BJ (cell line): ENCODE measurements around the gene TMEM154. TPM values are rescaled to one million over a fixed set of nuclear protein-coding genes. Genes with fewer than 3 reads are reported as not detected.

Experiments
- CTCF ChIA-PET: fragments of 350-600 bp; formaldehyde crosslinking; extraction: SDS; loops from one replicate; lab custom pipeline; 2021; ENCODE audit warnings: antibody characterized with exemption, inconsistent platforms; lab: Yijun Ruan, JAX
- POLR2A ChIA-PET: fragments of 300-600 bp; sonication (Branson Sonifier 250); formaldehyde crosslinking; extraction: SDS; loops from one replicate; lab custom pipeline; 2021; ENCODE audit warnings: antibody characterized with exemption; lab: Charles Lee
- DNase-seq: peaks from one replicate; pipeline ENCODE4 v3.0.0-alpha.2; 2011; ENCODE audit warnings: low read depth
- H3K27me3 ChIP-seq: 2 replicates; pipeline ENCODE4 v1.6.0; 2011; ENCODE audit warnings: low read length; ENCODE audit not compliant: control insufficient read depth, insufficient read depth
- H3K36me3 ChIP-seq: 2 replicates; pipeline ENCODE4 v1.5.1; 2011; ENCODE audit warnings: low read length; ENCODE audit not compliant: control insufficient read depth, insufficient read depth
- H3K4me3 ChIP-seq: 2 replicates; pipeline ENCODE4 v1.5.1; 2011; ENCODE audit warnings: low read depth, mild to moderate bottlenecking, control low read depth, low read length
- polyA plus RNA-seq: library from polyadenylated mRNA; depleted of rRNA; stranded (reverse); fragments of >200 nt; gene quantifications from 2 replicates; pipeline ENCODE4 v1.2.3, GENCODE V29; 2011; rRNA removed
- TF ChIP-seq, protein P1 (sequence below): IDR thresholded peaks from 2 replicates; pipeline ENCODE4 v1.5.1; 2011; ENCODE audit warnings: low read depth, mild to moderate bottlenecking, control low read depth, inconsistent platforms, low read length, moderate library complexity; ENCODE audit not compliant: insufficient read depth

Gene TMEM154
- polyA plus RNA-seq, 1 experiment: 1.1 TPM

DNA sequence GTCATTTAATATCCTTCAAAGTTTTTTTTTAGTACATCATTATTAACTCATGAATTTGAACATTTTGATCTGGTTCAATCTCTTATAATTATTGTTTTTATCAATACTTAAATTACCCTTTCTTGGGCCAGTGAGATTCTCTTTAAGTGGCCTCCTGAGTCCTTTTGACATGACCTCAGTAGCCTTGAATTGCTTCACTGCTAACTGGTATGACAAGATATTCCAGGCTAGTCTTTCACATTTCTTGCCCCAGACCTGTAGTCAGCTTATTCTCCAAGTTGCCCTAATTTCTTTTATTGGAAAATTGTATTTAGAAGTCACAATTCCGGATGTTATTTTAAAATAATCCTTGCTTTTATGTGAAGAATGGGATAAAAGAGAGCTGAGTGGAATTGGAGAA lies 108.5 kb downstream of the TMEM154 start:
- POLR2A ChIA-PET: no interaction called here
- TF ChIP-seq, protein P1, sequence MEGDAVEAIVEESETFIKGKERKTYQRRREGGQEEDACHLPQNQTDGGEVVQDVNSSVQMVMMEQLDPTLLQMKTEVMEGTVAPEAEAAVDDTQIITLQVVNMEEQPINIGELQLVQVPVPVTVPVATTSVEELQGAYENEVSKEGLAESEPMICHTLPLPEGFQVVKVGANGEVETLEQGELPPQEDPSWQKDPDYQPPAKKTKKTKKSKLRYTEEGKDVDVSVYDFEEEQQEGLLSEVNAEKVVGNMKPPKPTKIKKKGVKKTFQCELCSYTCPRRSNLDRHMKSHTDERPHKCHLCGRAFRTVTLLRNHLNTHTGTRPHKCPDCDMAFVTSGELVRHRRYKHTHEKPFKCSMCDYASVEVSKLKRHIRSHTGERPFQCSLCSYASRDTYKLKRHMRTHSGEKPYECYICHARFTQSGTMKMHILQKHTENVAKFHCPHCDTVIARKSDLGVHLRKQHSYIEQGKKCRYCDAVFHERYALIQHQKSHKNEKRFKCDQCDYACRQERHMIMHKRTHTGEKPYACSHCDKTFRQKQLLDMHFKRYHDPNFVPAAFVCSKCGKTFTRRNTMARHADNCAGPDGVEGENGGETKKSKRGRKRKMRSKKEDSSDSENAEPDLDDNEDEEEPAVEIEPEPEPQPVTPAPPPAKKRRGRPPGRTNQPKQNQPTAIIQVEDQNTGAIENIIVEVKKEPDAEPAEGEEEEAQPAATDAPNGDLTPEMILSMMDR: no peak
- DNase-seq: no peak
- H3K4me3 ChIP-seq: no peak overlapping the region
- no peaks in the 10 kb centered on the region for H3K36me3 ChIP-seq
- CTCF ChIA-PET: no interaction called here
- peaks cover 5% of the 10 kb centered on the region; the same call in 1 of the 2 replicates for H3K27me3 ChIP-seq

Other genes with a start within 250 kb of the TMEM154 start
- 4.1 and 11.0 TPM in 2 replicates for gene FBXW7, start 143.9 kb downstream of the TMEM154 start, polyA plus RNA-seq
- 0.04 TPM in 1 of 2 replicates, not detected in the other for gene TIGD4, start 99.7 kb upstream of the TMEM154 start, polyA plus RNA-seq
- gene ARFIP1, start 100.0 kb upstream of the TMEM154 start, polyA plus RNA-seq: 11.5 and 24.6 TPM in 2 replicates